Nephron progenitor cell (in vitro differentiated cells): ENCODE data around the gene ZBTB8A.

Source experiments
- DNase-seq: peaks from one replicate; pipeline ENCODE4 v3.0.0; 2021
- H3K27ac Mint-ChIP-seq: 2 replicates; pipeline ENCODE4 v1.8.0; 2021; ENCODE audit warnings: mild to moderate bottlenecking, moderate library complexity, mixed read lengths
- H3K27me3 Mint-ChIP-seq: 2 replicates; pipeline ENCODE4 v1.8.0; 2021; ENCODE audit warnings: mild to moderate bottlenecking, low read depth, mixed read lengths; ENCODE audit not compliant: poor library complexity
- H3K36me3 Mint-ChIP-seq: 2 replicates; pipeline ENCODE4 v1.8.0; 2021; ENCODE audit warnings: low read depth, mixed read lengths
- H3K4me1 Mint-ChIP-seq: 2 replicates; pipeline ENCODE4 v1.8.0; 2021; ENCODE audit warnings: mixed read lengths
- H3K4me3 Mint-ChIP-seq: 2 replicates; pipeline ENCODE4 v1.8.0; 2021; ENCODE audit warnings: mild to moderate bottlenecking, moderate library complexity, mixed read lengths
- H3K9me3 Mint-ChIP-seq: 2 replicates; pipeline ENCODE4 v1.8.0; 2021; ENCODE audit warnings: mild to moderate bottlenecking, moderate library complexity, mixed read lengths
- TF ChIP-seq, protein P1 (sequence below): fragments of 200-600 bp; sonication (generic); IDR thresholded peaks from 2 replicates; pipeline ENCODE4 v1.5.0; 2021; ENCODE audit warnings: antibody characterized with exemption

ZBTB8A gene

DNA sequence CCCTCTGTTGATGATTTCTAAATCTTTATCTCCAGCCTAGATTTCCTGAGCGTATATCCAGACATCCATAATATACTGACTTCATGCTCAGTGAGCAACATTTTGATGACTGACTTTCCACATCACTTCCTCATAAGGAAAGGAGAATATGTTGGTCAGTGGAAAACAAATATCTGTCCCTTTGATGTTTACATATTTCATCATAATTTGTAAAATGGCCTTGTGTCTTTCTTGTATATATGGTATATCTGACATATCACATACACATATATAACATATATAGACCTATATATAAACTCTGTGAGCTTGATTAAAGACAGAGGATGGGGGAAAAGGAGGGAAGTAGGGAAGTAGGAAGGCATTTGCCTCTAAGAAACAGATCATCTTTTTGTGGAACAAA, 18.6 kb downstream of the ZBTB8A start:
- Mint-ChIP-seq H3K4me3 (no peak overlapping the region), H3K27ac (no peak overlapping the region), H3K4me1 (no peaks in the 10 kb centered on the region), H3K36me3 (peaks cover 66% of the 10 kb centered on the region), H3K27me3 (peaks cover 4% of the 10 kb centered on the region), H3K9me3 (no peaks in the 10 kb centered on the region)
- no peak for DNase-seq
- TF ChIP-seq, protein P1, sequence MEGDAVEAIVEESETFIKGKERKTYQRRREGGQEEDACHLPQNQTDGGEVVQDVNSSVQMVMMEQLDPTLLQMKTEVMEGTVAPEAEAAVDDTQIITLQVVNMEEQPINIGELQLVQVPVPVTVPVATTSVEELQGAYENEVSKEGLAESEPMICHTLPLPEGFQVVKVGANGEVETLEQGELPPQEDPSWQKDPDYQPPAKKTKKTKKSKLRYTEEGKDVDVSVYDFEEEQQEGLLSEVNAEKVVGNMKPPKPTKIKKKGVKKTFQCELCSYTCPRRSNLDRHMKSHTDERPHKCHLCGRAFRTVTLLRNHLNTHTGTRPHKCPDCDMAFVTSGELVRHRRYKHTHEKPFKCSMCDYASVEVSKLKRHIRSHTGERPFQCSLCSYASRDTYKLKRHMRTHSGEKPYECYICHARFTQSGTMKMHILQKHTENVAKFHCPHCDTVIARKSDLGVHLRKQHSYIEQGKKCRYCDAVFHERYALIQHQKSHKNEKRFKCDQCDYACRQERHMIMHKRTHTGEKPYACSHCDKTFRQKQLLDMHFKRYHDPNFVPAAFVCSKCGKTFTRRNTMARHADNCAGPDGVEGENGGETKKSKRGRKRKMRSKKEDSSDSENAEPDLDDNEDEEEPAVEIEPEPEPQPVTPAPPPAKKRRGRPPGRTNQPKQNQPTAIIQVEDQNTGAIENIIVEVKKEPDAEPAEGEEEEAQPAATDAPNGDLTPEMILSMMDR: no peak

DNA sequence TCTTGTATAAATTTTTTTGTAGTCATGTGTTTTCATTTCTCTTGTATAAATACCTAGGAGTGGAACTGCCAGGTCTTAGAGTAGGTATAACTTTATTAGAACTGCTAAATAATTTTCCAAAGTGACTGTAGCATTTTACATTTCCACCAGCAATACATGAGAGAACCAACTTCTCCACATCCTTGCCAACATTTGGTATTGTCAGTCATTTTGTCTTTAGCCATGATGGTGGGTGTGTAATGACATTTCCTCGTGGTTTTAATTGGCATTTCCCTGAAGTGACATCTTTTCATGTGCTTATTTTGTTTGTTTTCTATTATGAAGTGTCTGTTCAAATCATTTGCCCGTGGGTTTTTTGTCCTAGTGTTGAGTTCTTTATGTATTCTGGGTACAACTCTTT, 29.7 kb downstream of the ZBTB8A start:
- no peak overlapping the region for H3K4me3 Mint-ChIP-seq
- H3K9me3 Mint-ChIP-seq: peaks cover 7% of the 10 kb centered on the region
- no peak for DNase-seq
- H3K27ac Mint-ChIP-seq: no peak overlapping the region
- H3K27me3 Mint-ChIP-seq: no peaks in the 10 kb centered on the region
- no peaks in the 10 kb centered on the region for H3K4me1 Mint-ChIP-seq
- peaks cover 54% of the 10 kb centered on the region for H3K36me3 Mint-ChIP-seq
- TF ChIP-seq, protein P1: no peak

DNA sequence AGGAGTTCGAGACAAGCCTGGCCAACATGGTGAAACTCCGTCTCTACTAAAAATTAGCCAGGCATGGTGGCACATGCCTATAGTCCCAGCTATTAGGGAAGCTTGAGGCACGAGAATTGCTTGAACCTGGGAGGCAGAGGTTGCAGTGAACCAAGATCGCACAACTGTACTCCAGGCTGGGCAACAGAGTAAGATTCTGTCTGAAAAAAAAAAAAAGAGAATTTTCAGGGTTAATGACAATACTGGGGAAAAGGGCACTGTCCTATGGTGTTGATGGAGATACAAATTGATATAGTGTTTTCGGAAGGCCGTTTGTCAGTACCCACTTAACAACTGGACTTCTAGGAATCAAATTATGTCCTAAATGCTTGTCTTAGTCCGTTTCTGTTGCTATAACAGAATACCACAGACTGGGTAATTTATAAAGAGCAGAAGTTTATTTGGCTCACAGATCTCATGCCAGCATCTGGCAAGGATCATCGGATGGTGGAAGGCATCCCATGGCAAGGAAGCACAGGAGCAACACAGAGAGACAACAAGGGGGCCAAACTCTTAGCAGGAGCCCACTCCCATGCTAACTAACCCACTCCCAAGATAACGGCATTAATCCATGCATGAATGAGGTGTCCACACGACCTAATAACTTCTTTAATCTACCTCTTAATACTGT, 41.3 kb downstream of the ZBTB8A start:
- H3K9me3 Mint-ChIP-seq: no peaks in the 10 kb centered on the region
- H3K27ac Mint-ChIP-seq: peak overlapping the region; percentile 56

DNA sequence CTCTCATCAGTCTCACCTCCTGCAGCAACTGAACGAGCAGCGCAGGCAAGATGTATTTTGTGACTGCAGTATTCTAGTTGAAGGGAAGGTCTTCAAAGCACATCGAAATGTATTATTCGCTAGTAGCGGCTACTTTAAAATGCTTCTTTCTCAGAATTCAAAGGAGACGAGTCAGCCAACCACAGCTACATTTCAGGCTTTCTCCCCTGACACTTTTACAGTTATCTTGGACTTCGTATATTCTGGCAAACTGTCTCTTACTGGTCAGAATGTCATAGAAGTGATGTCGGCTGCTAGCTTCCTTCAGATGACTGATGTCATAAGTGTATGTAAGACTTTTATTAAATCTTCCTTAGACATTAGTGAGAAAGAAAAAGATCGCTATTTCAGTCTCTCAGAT, 53.7 kb downstream of the ZBTB8A start:
- H3K9me3 Mint-ChIP-seq: no peaks in the 10 kb centered on the region
- peaks cover 49% of the 10 kb centered on the region for H3K36me3 Mint-ChIP-seq

More for the DNA sequence above, 41.3 kb downstream of the ZBTB8A start:
- Mint-ChIP-seq H3K4me1 (no peaks in the 10 kb centered on the region), H3K36me3 (peaks cover 5% of the 10 kb centered on the region), H3K4me3 (no peak overlapping the region), H3K27me3 (no peaks in the 10 kb centered on the region)
- DNase-seq: no peak
- TF ChIP-seq, protein P1: no peak

DNA sequence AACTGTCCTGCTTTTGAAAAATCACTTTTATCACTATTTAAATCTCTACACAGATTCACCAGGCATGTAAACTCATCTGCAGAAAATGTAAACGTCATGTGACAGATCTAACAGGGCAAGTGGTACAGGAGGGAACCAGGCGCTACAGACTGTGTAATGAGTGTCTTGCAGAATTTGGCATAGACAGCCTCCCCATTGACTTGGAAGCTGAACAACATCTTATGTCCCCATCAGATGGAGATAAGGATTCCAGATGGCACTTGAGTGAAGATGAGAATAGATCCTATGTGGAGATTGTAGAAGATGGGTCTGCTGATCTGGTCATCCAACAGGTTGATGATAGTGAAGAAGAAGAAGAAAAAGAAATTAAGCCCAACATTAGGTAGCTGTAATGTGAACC, 60.8 kb downstream of the ZBTB8A start:
- Mint-ChIP-seq H3K9me3 (no peaks in the 10 kb centered on the region), H3K27me3 (peaks cover 4% of the 10 kb centered on the region), H3K4me1 (no peaks in the 10 kb centered on the region), H3K4me3 (no peak overlapping the region), H3K27ac (peak overlapping the region; percentile 2), H3K36me3 (peaks cover 49% of the 10 kb centered on the region)
- no peak for DNase-seq
- TF ChIP-seq, protein P1: no peak

More for the DNA sequence above, 53.7 kb downstream of the ZBTB8A start:
- no peak for DNase-seq
- no peak overlapping the region for H3K4me3 Mint-ChIP-seq
- no peaks in the 10 kb centered on the region for H3K4me1 Mint-ChIP-seq
- no peaks in the 10 kb centered on the region for H3K27me3 Mint-ChIP-seq
- TF ChIP-seq, protein P1: no peak
- no peak overlapping the region for H3K27ac Mint-ChIP-seq
